ENCODE data around the gene BMP5. TPM values are rescaled to one million over a fixed set of nuclear protein-coding genes. Genes with fewer than 3 reads are reported as not detected.

BMP5 gene
- total and polyA plus RNA-seq, 2 of the 13 experiments (the other 11 are each of a cell fraction or from before 2014, with no cell fraction given): not detected

DNA sequence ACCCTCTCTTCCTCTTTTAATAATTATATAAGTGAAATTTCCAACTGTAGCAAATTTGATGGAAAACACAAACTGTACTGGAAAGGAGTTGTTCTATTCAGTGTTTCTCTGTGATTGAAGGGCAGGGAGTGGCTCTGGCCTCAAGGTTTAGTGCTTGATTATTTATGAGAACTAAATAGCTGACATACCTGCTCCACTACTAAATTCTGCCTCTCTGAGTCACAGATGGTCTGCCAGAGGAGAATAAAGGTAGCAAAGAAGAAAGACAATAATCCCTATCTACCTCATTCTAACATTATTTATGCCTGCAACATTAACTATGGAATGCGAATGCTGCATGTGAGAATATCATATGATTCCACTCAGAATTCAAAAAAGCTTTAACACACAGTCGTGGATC is 9.3 kb downstream of the BMP5 start (continued):
- TF ChIP-seq FOSL1 (CRISPR knock-in tag; IDR thresholded peaks at IDR 0.05; ENCODE audit: borderline replicate concordance) (no peak), ZNF30 (CRISPR knock-in tag; IDR thresholded peaks at IDR 0.05) (no peak), NFKB2 (CRISPR knock-in tag; IDR thresholded peaks at IDR 0.05; ENCODE audit: borderline replicate concordance) (no peak)

DNA sequence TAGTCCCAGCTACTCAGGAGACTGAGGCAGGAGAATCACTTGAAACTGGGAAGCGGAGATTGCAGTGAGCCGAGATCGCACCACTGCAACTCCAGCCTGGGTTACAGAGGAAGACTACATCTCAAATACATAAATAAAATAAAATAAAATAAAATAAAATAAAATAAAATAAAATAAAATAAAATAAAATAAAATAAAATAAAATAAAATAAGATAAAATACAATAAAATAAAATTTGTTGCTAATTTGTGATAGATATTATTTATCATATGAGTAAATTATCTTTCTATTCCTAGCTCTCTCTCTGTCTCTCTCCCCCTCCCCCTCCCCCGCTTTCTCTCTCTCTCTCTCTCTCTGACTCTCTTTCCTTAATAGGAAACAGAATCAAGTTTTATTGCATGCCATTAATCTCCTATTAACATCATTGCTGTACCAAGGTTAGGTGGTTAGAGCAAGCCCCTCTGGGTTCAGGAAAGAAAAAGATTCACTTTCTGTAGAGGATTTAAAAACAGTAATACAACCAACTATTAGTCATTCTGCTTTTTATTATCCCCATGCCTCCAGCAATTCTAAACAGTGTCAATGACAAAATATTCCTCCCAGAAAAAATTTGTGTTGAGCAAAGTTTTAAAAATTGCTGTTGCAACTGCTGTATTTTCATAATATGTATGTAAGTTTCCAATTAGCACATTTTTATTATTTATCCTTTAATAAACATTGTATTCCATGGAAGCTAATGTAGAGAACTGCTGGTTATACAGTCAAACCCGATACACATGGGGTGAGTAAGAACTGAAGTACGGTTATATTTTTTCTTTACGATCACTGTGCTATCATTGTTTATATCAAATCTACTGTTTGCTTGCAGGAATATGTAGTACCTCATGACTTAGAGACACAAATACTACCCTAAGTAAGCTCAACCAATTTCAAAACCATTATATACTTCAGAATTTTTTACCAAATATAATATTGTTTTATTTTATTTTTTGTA is 22.1 kb downstream of the BMP5 start:
- no peak for ATAC-seq
- intact Hi-C loops (cut with micrococcal nuclease; ENCODE audit: unreplicated experiment): no loop called here
- TF ChIP-seq, protein P1, sequence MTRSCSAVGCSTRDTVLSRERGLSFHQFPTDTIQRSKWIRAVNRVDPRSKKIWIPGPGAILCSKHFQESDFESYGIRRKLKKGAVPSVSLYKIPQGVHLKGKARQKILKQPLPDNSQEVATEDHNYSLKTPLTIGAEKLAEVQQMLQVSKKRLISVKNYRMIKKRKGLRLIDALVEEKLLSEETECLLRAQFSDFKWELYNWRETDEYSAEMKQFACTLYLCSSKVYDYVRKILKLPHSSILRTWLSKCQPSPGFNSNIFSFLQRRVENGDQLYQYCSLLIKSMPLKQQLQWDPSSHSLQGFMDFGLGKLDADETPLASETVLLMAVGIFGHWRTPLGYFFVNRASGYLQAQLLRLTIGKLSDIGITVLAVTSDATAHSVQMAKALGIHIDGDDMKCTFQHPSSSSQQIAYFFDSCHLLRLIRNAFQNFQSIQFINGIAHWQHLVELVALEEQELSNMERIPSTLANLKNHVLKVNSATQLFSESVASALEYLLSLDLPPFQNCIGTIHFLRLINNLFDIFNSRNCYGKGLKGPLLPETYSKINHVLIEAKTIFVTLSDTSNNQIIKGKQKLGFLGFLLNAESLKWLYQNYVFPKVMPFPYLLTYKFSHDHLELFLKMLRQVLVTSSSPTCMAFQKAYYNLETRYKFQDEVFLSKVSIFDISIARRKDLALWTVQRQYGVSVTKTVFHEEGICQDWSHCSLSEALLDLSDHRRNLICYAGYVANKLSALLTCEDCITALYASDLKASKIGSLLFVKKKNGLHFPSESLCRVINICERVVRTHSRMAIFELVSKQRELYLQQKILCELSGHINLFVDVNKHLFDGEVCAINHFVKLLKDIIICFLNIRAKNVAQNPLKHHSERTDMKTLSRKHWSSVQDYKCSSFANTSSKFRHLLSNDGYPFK (CRISPR knock-in tag; IDR thresholded peaks at IDR 0.05; ENCODE audit: borderline replicate concordance): no peak
- TF ChIP-seq KAT8 (CRISPR knock-in tag; IDR thresholded peaks at IDR 0.05): no peak
- TF ChIP-seq, protein P2, sequence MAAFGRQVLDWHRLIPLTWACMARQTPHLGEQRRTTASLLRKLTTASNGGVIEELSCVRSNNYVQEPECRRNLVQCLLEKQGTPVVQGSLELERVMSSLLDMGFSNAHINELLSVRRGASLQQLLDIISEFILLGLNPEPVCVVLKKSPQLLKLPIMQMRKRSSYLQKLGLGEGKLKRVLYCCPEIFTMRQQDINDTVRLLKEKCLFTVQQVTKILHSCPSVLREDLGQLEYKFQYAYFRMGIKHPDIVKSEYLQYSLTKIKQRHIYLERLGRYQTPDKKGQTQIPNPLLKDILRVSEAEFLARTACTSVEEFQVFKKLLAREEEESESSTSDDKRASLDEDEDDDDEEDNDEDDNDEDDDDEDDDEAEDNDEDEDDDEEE (CRISPR knock-in tag; IDR thresholded peaks at IDR 0.05): no peak
- TF ChIP-seq SP1 (IDR thresholded peaks at IDR 0.05): no peak
- TF ChIP-seq SP1 (CRISPR knock-in tag; IDR thresholded peaks at IDR 0.05): no peak
- TF ChIP-seq NRL (CRISPR knock-in tag; IDR thresholded peaks at IDR 0.05; ENCODE audit: borderline replicate concordance): no peak
- no peak for TF ChIP-seq ZBTB7B (CRISPR knock-in tag; IDR thresholded peaks at IDR 0.05)
- TF ChIP-seq RFXANK (CRISPR knock-in tag; IDR thresholded peaks at IDR 0.05): no peak
- TF ChIP-seq NPAS2 (CRISPR knock-in tag; IDR thresholded peaks at IDR 0.05; ENCODE audit: borderline replicate concordance): no peak
- TF ChIP-seq, protein P3, sequence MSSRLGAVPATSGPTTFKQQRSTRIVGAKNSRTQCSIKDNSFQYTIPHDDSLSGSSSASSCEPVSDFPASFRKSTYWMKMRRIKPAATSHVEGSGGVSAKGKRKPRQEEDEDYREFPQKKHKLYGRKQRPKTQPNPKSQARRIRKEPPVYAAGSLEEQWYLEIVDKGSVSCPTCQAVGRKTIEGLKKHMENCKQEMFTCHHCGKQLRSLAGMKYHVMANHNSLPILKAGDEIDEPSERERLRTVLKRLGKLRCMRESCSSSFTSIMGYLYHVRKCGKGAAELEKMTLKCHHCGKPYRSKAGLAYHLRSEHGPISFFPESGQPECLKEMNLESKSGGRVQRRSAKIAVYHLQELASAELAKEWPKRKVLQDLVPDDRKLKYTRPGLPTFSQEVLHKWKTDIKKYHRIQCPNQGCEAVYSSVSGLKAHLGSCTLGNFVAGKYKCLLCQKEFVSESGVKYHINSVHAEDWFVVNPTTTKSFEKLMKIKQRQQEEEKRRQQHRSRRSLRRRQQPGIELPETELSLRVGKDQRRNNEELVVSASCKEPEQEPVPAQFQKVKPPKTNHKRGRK (CRISPR knock-in tag; IDR thresholded peaks at IDR 0.05): no peak
- no peak for TF ChIP-seq ZNF383 (CRISPR knock-in tag; IDR thresholded peaks at IDR 0.05; ENCODE audit: borderline replicate concordance)
- TF ChIP-seq, protein P4, sequence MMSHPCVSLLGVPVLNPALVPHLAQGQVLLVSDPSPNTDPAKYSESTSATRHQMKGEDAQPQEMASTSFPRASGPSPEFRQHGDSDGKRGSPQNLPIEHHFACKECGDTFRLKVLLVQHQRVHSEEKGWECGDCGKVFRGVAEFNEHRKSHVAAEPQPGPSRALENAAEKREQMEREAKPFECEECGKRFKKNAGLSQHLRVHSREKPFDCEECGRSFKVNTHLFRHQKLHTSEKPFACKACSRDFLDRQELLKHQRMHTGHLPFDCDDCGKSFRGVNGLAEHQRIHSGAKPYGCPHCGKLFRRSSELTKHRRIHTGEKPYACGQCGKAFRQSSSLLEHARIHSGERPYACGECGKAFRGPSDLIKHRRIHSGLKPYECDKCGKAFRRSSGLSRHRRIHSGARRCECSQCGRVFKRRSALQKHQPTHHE (CRISPR knock-in tag; IDR thresholded peaks at IDR 0.05; ENCODE audit: borderline replicate concordance): no peak
- no peak for TF ChIP-seq AGO2 (optimal IDR thresholded peaks at IDR 0.05; ENCODE audit: low read depth, low read length)

More for the DNA sequence above, 22.1 kb downstream of the BMP5 start:
- Histone ChIP-seq H3K4me3 (replicated peaks in 1 of 3; ENCODE audit: insufficient read depth in 1 of 3, low read depth in 2 of 3, low read length in 3 of 3) (no peak overlapping the region), H2AFZ (ENCODE audit: low read length) (no peak overlapping the region), H3K4me1 (ENCODE audit: insufficient read depth, low read length) (no peaks in the 10 kb centered on the region), H4K20me1 (ENCODE audit: insufficient read depth, low read length) (no peaks in the 10 kb centered on the region), H3K9me3 (ENCODE audit: low read length) (no peaks in the 10 kb centered on the region), H3K36me3 (replicated peaks in 1 of 2; ENCODE audit: control insufficient read depth in 1 of 2, insufficient read depth in 2 of 2, low read length in 2 of 2) (no peaks in the 10 kb centered on the region), H3K27ac (ENCODE audit: extremely low read length, insufficient read depth, low read length) (no peak overlapping the region), H3K4me2 (ENCODE audit: low read depth, low read length) (no peak overlapping the region), H3K79me2 (ENCODE audit: insufficient read depth, low read length) (no peaks in the 10 kb centered on the region), H3K27me3 (ENCODE audit: control insufficient read depth in 1 of 2, insufficient read depth in 2 of 2, low read length in 2 of 2) (no peaks in the 10 kb centered on the region), H3K9ac (ENCODE audit: insufficient read depth, low read depth, low read length) (no peak overlapping the region)
- no peak for FAIRE-seq
- ChIA-PET POLR2A (no interaction called here), CTCF (ENCODE audit: low intra/inter-chr PET ratio, low total read pairs) (no interaction called here)
- DNase-seq (ENCODE audit: low spot score): no peak
- 50% methylated on average over 7 of the region's 7 CpGs for WGBS (ENCODE audit: low lambda C conversion rate)
- in situ Hi-C loops (cut with HindIII; ENCODE audit: extremely low pct_ligation_motif_present, low pct_unique_long_range_greater_than_20kb): no loop called here
- no TSS peak for BruUV-seq (replicated peaks)
